COLO829 (cell line): ENCODE measurements around the gene SMLR1.

Source experiments
- DNase-seq: peaks from one replicate; pipeline ENCODE4 v3.0.0; 2012; ENCODE audit warnings: low spot score

Gene SMLR1

GRCh38 chr6:130852844-130853554 lies 25.8 kb downstream of the SMLR1 start:
- no peak for DNase-seq

DNA sequence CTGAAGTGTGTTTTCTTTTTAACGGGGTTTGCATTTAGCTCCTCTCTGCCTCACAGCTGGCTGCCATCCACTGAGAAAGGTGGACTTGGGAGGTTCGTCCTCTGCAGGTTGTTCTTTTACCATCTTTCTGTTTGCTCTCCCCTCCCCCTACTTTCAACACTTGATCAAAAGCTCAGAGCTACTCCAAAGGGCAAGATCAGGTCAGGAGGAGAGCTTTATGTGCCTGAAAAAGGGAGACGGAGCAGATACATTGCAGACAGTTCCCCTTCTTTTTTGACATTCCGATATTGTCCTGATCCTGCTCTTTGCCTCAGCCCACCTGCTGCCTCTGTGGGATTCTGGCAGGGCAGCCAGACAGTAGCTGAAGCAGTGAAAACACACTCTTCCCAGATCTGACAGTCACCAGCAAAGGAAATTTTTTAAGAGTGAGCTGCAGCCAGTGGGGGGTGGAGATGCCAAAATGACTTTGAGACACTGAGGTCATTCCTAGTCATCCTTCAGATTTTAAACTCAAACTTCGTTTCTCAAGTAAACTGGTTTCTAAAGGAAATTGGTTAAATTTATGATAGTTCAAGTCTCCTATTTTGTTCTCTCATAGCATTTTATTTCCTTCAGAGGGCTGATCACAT lies 26.5 kb downstream of the SMLR1 start:
- DNase-seq = no peak

DNA sequence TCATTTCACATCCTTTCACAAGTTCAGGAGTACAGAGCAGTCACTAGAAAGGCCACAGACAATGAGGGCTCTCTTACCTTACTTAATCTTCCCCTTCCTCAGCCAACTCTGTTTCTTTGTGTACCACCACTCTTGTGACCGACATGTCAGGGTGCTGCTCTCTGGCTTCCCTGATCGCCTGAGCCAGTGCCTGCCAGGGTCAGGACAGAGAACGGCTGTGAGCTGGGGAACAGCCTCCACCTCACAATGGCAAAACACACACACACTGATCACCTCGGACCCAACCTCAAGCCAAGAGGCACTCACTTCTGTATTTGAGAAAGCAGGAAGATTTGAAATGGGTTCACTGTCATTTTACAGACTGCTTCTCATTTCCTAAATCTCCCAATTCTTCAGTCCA lies 30.8 kb downstream of the SMLR1 start:
- DNase-seq = no peak

DNA sequence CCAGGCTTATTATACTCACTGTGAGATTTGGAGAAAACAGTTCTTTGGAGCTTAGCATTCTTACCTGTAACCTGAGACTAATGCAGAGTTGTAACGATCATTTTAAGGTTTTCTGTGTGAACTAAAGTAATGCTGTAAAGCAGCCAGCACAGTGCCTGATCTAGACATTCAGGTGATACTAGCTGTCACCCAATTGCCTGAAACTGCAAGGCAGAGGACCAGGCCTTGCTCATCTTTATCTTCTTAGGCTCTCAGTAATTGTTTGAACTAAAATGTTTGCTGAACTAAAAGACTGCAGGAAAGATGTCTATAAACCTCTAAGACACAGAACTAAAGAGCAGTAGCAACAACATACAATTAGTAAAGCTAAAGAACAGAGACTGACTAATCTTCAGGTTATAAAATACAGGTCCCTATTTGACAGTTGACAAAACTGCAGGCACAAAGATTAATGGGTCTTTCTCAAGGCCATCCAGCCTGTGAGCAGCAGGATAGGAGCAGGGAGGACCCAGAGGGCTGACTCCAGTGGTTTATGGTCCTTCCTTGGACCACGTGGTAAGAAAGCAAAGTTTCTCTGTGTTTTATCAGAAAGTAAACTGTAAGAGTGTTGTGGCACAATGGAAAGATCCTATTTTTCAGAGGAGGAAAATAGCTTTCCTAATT lies 31.4 kb downstream of the SMLR1 start:
- DNase-seq = no peak

DNA sequence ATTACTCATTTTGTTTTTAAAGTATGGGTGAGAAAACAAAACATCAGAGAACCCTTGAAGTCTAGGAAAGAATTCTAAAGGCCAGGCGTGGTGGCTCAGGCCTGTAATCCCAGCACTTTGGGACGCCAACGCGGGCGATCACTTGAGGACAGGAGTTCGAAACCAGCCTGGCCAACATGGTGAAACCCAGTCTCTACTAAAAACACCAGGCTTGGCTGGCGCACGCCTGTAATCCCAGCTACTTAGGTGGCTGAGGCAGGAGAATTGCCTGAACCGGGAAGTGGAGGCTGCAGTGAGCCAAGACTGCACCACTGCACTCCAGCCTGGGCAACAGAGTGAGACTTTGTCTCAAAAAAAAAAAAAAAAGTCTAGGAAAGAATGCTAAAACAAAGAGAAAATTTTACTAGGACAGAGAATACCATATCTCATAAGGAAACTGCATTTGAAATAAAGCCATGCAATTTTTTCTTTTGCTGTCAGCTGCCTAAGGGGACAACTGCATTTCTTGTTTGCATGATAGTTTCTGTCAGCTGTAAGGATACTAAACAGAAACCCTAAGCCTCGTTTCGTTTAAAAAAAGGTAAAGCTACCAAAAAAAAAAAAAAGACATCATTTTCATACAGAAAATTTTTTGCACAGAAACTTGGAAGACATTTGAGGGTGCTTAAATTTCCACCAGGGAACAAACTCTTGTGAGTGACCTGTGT lies 32.1 kb downstream of the SMLR1 start:
- no peak for DNase-seq

GRCh38 chr6:130862370-130862769 lies 35.2 kb downstream of the SMLR1 start:
- no peak for DNase-seq

- DNase-seq = no peak
Observed at GRCh38 chr6:130863415-130864230, 36.4 kb downstream of the SMLR1 start.

GRCh38 chr6:130864344-130864743 lies 37.1 kb downstream of the SMLR1 start:
- DNase-seq = no peak

DNA sequence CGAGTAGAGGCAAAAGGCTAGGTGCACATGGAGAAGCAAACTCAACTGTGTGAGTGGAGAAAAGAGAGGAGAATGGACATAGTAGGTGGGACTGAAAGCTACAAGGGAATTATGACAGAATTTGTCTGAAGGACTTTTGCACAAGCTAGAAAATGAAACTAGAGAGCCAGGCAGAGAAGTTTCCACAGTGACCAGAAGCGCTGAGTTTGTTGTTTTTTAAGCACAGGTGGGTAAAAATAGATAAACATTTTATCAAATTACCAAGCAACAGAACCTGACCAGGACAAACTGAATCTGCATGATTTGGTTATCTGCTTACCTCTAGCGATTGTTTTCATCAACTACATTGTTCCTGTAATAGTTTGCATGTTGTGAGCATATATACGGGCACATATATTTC lies 38.6 kb downstream of the SMLR1 start:
- DNase-seq = no peak

DNA sequence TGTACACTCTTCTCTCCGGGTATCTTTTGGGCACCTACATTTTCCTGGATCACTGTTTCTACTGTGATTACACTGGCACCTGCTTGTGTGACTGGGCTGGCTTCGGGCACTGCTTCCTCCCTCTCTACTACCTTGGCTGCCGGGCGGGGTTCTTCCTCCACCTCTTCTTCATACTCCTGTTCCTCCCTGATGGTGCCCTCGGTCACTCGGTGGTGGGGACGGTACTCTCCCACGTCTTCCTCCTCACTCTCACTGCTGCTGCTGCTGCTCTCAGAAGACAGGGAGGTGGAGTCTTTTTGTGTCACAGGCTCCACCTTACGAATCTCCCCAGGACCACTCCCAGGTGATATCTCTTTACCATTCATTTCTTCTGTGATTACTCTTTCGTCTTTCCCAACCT lies 42.5 kb downstream of the SMLR1 start:
- DNase-seq = no peak

- DNase-seq = no peak
Observed at GRCh38 chr6:130870179-130870880, 43.1 kb downstream of the SMLR1 start.

DNA sequence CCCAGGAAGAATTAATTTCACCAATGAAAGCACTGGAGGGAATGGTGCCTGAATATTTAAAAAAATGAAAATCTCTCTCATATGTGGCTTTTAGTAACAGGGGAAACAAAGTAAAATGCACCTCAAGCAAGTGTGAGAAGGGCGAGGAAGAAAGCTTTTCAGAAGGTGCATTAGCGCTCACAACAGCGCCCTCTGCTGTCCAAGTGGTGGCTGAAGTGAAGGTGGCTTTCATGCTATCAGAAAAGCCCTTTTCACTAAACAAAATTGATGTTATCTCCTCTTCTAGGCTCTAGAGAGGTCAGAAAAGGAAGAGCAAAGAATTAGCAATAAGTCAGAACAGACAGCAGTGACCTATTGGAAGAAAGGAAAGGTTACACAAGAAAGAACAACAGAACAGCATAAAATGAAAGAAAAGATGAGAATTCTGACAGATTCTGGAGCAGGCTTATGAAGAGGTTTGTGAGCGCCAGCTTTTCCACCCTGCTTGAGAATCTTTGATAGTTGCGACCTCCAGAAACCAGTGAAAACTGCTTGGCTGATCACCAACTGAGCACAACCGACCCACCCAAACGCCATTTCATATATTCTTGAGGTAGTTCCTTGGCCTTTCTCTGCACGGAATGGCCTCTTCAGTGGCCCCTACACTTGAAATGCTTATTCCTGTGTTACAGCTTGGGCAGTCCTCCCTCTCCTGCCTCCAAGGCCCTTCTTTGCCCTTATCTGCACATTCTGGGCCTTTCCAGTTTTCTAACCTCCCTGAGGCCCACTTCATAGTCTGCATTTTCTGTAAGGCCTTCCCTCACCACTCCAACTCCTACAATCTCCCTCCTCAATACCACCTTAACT lies 45.3 kb downstream of the SMLR1 start:
- peak; percentile 41 for DNase-seq

GRCh38 chr6:130873746-130874145 lies 46.5 kb downstream of the SMLR1 start:
- DNase-seq = no peak

GRCh38 chr6:130879826-130880225 lies 52.6 kb downstream of the SMLR1 start:
- DNase-seq = no peak

- no peak for DNase-seq
Observed at GRCh38 chr6:130882370-130882769, 55.2 kb downstream of the SMLR1 start.

GRCh38 chr6:130885392-130886192 lies 58.4 kb downstream of the SMLR1 start:
- peak; percentile 50 for DNase-seq
